HG03135 (cell line): ENCODE data around the gene AQP9.

ENCODE experiments used
- ATAC-seq: cut with Tn5 transposase; IDR thresholded peaks from one replicate; pipeline ENCODE4 v1.9.1; 2021; ENCODE audit warnings: mild to moderate bottlenecking, moderate library complexity; ENCODE audit not compliant: unreplicated experiment

The AQP9 gene

DNA sequence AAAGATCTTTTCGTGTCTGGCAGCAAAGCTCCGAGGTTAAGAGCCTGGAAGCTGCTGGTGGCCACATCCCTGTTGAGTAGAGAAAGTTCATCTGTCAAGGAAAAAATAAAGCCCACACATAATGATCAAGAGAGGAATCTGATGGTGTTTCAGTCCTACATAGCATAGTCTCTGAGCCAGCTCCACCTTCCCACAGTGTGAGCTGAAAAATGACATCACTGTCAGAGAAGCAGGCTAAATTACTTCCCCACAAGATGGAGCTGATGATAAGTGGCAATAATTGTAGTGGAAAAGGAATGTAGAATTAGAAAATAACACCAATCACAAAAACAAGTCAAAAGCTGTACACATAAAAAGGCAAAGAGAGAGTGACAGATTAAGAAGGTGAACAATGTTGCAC lies 84.5 kb downstream of the AQP9 start:
- ATAC-seq = no peak

DNA sequence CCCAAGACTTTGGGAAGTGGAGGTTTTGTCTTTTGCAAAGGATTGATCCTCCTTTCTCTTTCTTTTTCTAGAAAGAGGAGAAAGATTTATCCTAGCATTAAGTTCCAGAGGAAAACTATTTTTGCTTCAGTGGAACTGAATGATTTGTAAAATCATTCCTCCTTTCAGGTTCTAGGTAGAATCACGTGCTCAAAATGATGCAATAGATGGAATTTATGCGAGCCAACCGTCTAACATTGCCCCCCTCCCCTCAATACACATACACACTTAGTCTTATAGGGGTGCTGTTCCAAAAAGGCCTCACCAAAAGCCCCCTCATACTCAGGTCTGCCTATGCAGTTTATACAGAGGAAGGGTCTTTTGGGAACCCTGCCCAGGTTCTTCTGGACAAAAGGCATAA lies 85.3 kb downstream of the AQP9 start:
- no peak for ATAC-seq

DNA sequence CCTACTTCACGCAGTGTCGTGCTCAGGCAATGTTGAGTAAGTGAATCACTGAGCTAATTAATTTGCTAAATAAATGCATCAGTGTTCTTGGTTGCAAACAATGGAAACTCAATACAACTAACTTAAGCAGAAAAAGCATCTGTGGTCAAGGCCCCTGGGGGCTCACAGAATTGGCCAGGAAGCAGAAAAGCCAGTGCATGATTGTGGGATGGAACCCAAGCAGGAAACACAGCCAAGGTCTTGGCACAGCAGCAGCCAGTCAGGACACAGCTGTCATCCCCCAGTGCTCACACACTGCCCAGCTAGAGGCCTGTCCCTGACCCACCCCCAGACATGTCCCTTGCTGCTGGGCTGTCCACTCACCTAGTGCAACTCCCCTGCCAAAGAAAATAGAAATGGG lies 85.9 kb downstream of the AQP9 start:
- no peak for ATAC-seq

DNA sequence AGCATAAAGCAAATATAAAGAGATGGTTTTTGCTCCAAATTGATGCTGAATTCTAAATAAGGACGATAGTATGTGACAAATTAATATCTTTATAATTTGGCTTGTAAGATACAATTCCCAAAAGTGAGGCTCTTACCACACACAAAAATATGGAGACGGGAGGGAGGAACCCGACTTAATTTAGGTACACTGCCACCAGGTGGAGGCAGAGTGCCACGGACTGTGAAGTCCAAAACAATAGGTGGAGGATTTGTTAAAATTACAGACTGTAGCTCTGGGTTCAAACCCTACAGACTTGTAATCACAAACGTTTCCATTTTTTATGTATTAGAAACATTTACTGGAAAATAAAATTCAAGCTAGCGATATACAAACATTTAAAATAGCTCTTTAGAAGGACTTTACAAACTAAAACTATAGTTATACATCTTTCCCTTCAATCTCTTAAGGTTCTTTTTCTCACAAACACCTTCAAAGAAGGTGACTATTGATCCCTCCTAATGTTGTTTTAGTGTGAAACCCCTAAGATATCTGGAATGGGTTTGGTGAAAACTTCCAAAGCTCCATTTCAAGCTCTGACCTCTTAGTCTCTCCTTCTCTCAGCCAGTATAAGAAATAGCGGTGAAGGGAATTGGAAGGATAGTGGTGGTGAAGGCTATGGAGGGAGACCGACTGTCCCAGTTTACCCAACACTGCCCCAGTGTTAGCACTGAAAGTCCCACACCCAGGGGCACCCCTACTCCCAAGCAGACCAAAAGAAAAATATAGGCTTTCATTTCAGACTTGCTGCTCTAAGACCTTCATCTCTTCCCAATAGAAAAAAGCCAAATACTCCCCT lies 89.7 kb downstream of the AQP9 start:
- no peak for ATAC-seq

DNA sequence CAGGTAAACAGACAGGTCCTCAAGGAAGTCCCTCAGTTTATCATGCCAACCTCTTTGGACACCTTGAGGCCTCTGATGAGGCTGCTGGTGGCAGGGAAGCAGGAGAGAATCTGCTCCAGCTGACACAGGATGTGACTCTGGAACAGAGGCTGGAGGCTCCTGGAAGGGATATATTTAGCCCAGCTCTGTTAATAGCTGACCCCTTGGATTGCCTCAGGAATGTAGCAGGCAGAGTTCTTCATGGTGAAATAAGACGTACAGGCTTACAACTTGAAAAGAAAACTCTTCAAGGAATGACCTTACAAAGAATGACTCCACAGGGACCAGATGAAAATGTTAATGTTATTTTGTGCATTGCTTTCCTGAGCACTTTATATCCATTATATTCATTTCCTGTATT lies 90.5 kb downstream of the AQP9 start:
- no peak for ATAC-seq

DNA sequence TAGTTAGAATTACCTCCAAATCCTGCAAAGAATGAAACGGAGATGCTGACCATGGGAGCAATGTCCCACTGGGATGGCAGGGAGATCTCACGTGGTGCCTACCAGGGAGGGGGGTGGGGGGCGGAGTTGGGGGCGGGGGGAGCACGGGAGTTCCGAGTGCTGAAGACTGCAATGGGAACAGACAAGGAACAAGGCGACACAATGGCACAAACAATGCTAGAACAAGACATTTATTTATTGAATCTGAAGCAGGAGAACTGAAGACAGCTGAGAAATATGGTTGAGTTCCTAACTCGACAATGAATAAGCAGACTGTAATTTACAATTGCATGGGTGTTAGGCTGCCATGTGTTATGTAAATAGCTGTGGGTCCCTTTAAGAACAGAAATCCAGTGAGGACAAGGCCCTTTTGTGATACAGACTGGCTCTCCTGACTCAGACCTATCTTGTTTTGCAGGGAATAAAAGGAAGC lies 91.2 kb downstream of the AQP9 start:
- no peak for ATAC-seq

DNA sequence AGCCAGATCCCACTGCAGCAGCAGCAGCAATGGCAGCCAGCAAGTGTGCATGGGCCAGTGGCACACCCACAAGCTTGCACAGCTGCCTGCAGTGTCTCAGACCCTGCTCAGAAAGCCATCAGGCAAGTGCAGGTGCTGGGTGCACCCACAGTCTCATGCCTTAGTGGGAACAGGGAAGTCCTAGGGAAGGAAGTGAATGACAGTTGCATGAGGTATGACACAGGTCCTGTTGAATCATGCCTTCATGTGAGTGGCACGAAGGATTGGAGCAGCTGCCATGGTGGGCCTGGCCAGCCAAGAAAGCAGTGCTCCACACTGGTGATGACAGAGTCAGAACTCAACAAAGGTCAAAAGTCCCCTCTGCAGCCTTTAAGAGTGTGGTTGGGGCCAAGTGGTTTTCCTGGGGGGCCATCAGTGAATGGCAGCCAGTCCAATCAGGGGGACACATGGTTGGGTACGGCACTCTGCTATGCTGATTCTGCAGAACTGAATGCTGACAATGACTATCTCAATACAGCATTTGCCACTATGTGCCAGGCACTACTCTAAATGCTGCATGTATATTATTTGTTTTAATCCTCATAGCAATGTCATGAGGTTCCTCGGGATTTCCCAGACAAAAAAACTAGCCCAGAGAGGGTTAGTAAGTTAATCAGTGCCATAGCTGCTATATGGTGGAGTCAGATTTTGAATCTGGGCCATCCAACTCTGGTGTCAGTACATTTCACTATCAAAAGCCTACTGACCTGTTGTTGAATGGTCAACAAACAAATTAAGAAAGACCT lies 94.3 kb downstream of the AQP9 start:
- no peak for ATAC-seq

DNA sequence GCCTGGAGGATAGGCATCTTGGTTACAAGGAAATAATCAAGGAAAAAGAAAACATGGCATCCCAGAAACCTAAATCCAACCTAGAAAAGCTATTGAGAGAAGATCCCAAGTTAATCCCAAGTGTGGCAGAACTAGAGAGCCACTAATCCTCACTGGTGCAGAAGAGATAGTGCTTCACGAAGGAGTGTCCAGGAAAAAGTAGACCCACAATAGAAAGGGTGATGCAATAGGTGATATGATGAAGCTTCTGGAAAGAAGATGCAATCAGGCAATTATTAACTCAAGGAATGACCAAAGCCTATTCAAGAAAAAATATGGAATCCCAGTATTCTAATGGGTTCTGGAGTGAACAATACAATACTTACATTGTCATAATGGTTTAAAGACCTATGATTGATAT lies 95.2 kb downstream of the AQP9 start:
- ATAC-seq = no peak
